NCI-H128 (cell line): ENCODE results near the gene LSM4.

Source experiments
- DNase-seq: peaks from one replicate; lab custom pipeline; 2025; ENCODE audit not compliant: unreplicated experiment; lab: John Stamatoyannopoulos, UW

The LSM4 gene

GRCh38 chr19:18279266-18279515, 43.7 kb downstream of the LSM4 start:
- DNase-seq = no peak

- no peak for DNase-seq
Observed at GRCh38 chr19:18278521-18279265, 44.2 kb downstream of the LSM4 start.

GRCh38 chr19:18274781-18275356, 48.0 kb downstream of the LSM4 start:
- no peak for DNase-seq

GRCh38 chr19:18274219-18274780, 48.6 kb downstream of the LSM4 start, which contains the start of gene IQCN:
IQCN (minus strand) TSS chr19:18274452; CDS start chr19:18269478, 4,974 bp downstream.
- no peak for DNase-seq

- DNase-seq = no peak
Observed at GRCh38 chr19:18273561-18274218, 49.2 kb downstream of the LSM4 start.

- no peak for DNase-seq
Observed at GRCh38 chr19:18271433-18271841, 51.4 kb downstream of the LSM4 start.

- no peak for DNase-seq
Observed at GRCh38 chr19:18270326-18270725, 52.5 kb downstream of the LSM4 start.

- no peak for DNase-seq
Observed at GRCh38 chr19:18269070-18269723, 53.7 kb downstream of the LSM4 start.

- no peak for DNase-seq
Observed at GRCh38 chr19:18266771-18267686, 55.8 kb downstream of the LSM4 start.

- no peak for DNase-seq
Observed at GRCh38 chr19:18265582-18265981, 57.3 kb downstream of the LSM4 start.

GRCh38 chr19:18264971-18265540, 57.8 kb downstream of the LSM4 start:
- DNase-seq = no peak

GRCh38 chr19:18264137-18264854, 58.6 kb downstream of the LSM4 start:
- DNase-seq = no peak

- DNase-seq = no peak
Observed at GRCh38 chr19:18263324-18264136, 59.3 kb downstream of the LSM4 start.

- no peak for DNase-seq
Observed at GRCh38 chr19:18262917-18263316, 60.0 kb downstream of the LSM4 start.

GRCh38 chr19:18262144-18262543, 60.7 kb downstream of the LSM4 start:
- DNase-seq = no peak

- DNase-seq = no peak
Observed at GRCh38 chr19:18261474-18261873, 61.4 kb downstream of the LSM4 start.

GRCh38 chr19:18259893-18260292, 63.0 kb downstream of the LSM4 start:
- no peak for DNase-seq

GRCh38 chr19:18257503-18258470, 65.1 kb downstream of the LSM4 start:
- DNase-seq = no peak
